Stomach (tissue), 4 donors: ENCODE measurements around the gene PTPRM.

ENCODE experiments used
- EP300 ChIP-seq: sonication (generic); formaldehyde crosslinking; IDR thresholded peaks from one replicate; pipeline ENCODE4 v1.6.1; 2017; ENCODE audit warnings: antibody characterized with exemption
- POLR2A ChIP-seq, 4 donors: fragments of 450-650 bp; IDR thresholded peaks; one replicate each; pipeline ENCODE4 v1.6.1; 2016; ENCODE audit warnings: antibody characterized with exemption in 4 of 4, control low read depth in 2 of 4, mild to moderate bottlenecking in 1 of 4, moderate library complexity in 1 of 4
- POLR2AphosphoS5 ChIP-seq, 3 donors: sonication (generic); formaldehyde crosslinking; IDR thresholded peaks; one replicate each; pipeline ENCODE4 v1.6.1; 2016; ENCODE audit warnings: antibody characterized with exemption in 3 of 3
- TF ChIP-seq, protein P1 (sequence below), 7 experiments: fragments of 450-650 bp in 4 of 7; fragments of 200-600 bp in 3 of 7; sonication (generic) in 3 of 7; IDR thresholded peaks; one replicate each; pipeline ENCODE4 v1.5.1; 2016 to 2019; ENCODE audit warnings: antibody characterized with exemption in 7 of 7, control low read depth in 2 of 7, mild to moderate bottlenecking in 1 of 7

GRCh38 chr18:7629416-7629815 is 62.3 kb downstream of the PTPRM start:
- TF ChIP-seq, protein P1, sequence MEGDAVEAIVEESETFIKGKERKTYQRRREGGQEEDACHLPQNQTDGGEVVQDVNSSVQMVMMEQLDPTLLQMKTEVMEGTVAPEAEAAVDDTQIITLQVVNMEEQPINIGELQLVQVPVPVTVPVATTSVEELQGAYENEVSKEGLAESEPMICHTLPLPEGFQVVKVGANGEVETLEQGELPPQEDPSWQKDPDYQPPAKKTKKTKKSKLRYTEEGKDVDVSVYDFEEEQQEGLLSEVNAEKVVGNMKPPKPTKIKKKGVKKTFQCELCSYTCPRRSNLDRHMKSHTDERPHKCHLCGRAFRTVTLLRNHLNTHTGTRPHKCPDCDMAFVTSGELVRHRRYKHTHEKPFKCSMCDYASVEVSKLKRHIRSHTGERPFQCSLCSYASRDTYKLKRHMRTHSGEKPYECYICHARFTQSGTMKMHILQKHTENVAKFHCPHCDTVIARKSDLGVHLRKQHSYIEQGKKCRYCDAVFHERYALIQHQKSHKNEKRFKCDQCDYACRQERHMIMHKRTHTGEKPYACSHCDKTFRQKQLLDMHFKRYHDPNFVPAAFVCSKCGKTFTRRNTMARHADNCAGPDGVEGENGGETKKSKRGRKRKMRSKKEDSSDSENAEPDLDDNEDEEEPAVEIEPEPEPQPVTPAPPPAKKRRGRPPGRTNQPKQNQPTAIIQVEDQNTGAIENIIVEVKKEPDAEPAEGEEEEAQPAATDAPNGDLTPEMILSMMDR (IDR thresholded peaks at IDR 0.05) = no peak
- TF ChIP-seq POLR2A (IDR thresholded peaks at IDR 0.05) (no peak), POLR2AphosphoS5 (IDR thresholded peaks at IDR 0.05) (no peak), EP300 (no peak)
